ENCODE data around the gene SDF2.

The SDF2 gene

GRCh38 chr17:28702026-28702751 is 40.5 kb upstream of the SDF2 start:
- intact Hi-C loops (cut with DNase I; ENCODE audit: low total_unique reads), result loop anchor here (5.0 kb wide), 1 partner anchor 40 kb away; the partner anchor contains the start of genes SDF2 and SUPT6H
- TF ChIP-seq CTCF (IDR thresholded peaks at IDR 0.05), result no peak
- DNase-seq, result no peak
- Histone ChIP-seq H3K4me1 (no peaks in the 10 kb centered on the region), H3K27ac (no peak overlapping the region), H3K36me3 (peaks cover 63 to 91% (median 71%) of the 10 kb centered on the region in 3 donors), H3K27me3 (no peaks in the 10 kb centered on the region), H3K4me3 (no peak overlapping the region), H3K9me3 (no peaks in the 10 kb centered on the region)

GRCh38 chr17:28700830-28701492 is 39.3 kb upstream of the SDF2 start:
- no peaks in the 10 kb centered on the region for H3K27me3 ChIP-seq
- TF ChIP-seq CTCF (IDR thresholded peaks at IDR 0.05), result no peak
- no peak for DNase-seq
- no peaks in the 10 kb centered on the region for H3K4me1 ChIP-seq
- intact Hi-C loops (cut with DNase I; ENCODE audit: low total_unique reads), result loop anchor here (5.0 kb wide), 1 partner anchor 39 kb away; the partner anchor contains the start of genes SDF2 and SUPT6H
- no peaks in the 10 kb centered on the region for H3K9me3 ChIP-seq
- no peak overlapping the region for H3K4me3 ChIP-seq
- H3K36me3 ChIP-seq, result peaks cover 76 to 100% (median 83%) of the 10 kb centered on the region in 3 donors
- H3K27ac ChIP-seq, result no peak overlapping the region

- intact Hi-C loops (cut with DNase I; ENCODE audit: low total_unique reads), result loop anchor here (5.0 kb wide), 1 partner anchor 38 kb away; the partner anchor contains the start of genes SDF2 and SUPT6H
- H3K4me1 ChIP-seq, result no peaks in the 10 kb centered on the region
- no peaks in the 10 kb centered on the region for H3K9me3 ChIP-seq
- no peaks in the 10 kb centered on the region for H3K27me3 ChIP-seq
- no peak for DNase-seq
- H3K4me3 ChIP-seq, result no peak overlapping the region
- no peak overlapping the region for H3K27ac ChIP-seq
- H3K36me3 ChIP-seq, result peaks cover 82 to 100% (median 90%) of the 10 kb centered on the region in 3 donors
- no peak for TF ChIP-seq CTCF (IDR thresholded peaks at IDR 0.05)
Measured at GRCh38 chr17:28700278-28700677, 38.6 kb upstream of the SDF2 start.

GRCh38 chr17:28698253-28698941 is 36.7 kb upstream of the SDF2 start:
- no peaks in the 10 kb centered on the region for H3K4me1 ChIP-seq
- no peak for TF ChIP-seq CTCF (IDR thresholded peaks at IDR 0.05)
- no peak overlapping the region for H3K27ac ChIP-seq

GRCh38 chr17:28693869-28694268 is 32.2 kb upstream of the SDF2 start:
- no peaks in the 10 kb centered on the region for H3K27me3 ChIP-seq
- peaks cover 90 to 100% (median 99%) of the 10 kb centered on the region in 3 donors for H3K36me3 ChIP-seq
- DNase-seq, result no peak
- TF ChIP-seq CTCF (IDR thresholded peaks at IDR 0.05), result no peak
- H3K27ac ChIP-seq, result no peak overlapping the region
- H3K4me3 ChIP-seq, result no peak overlapping the region
- H3K4me1 ChIP-seq, result no peaks in the 10 kb centered on the region
- intact Hi-C loops (cut with DNase I; ENCODE audit: low total_unique reads), result no loop called here
- H3K9me3 ChIP-seq, result no peaks in the 10 kb centered on the region

More at GRCh38 chr17:28698253-28698941, 36.7 kb upstream of the SDF2 start:
- Histone ChIP-seq H3K9me3 (no peaks in the 10 kb centered on the region), H3K4me3 (no peak overlapping the region), H3K27me3 (no peaks in the 10 kb centered on the region), H3K36me3 (peaks cover 95 to 100% (median 100%) of the 10 kb centered on the region in 3 donors)
- intact Hi-C loops (cut with DNase I; ENCODE audit: low total_unique reads), result no loop called here
- no peak for DNase-seq

Measured in tibial artery (tissue), 4 donors.